GM23248 (cell line): ENCODE data around the gene ZNF212. TPM values are rescaled to one million over a fixed set of nuclear protein-coding genes. Genes with fewer than 3 reads are reported as not detected.

Experiments used
- DNase-seq: peaks from one replicate; pipeline ENCODE4 v3.0.0-alpha.2; 2015
- H2AFZ ChIP-seq: fragments of 200-600 bp; sonication (generic); 2 replicates; pipeline ENCODE4 v1.6.1; 2016; ENCODE audit warnings: antibody characterized with exemption
- H3F3A ChIP-seq: fragments of 200-600 bp; sonication (generic); 2 replicates; pipeline ENCODE4 v1.6.1; 2016; ENCODE audit warnings: mild to moderate bottlenecking, antibody characterized with exemption, mixed run types; ENCODE audit not compliant: insufficient read depth
- H3K27ac ChIP-seq: fragments of 200-600 bp; sonication (generic); 2 replicates; pipeline ENCODE4 v1.5.1; 2016; ENCODE audit warnings: mild to moderate bottlenecking
- H3K27me3 ChIP-seq: fragments of 200-600 bp; sonication (generic); replicated peaks from 2 replicates; pipeline ENCODE4 v1.6.1; 2016; ENCODE audit warnings: mild to moderate bottlenecking; ENCODE audit not compliant: insufficient read depth
- H3K36me3 ChIP-seq: fragments of 200-600 bp; sonication (generic); 2 replicates; pipeline ENCODE4 v1.6.1; 2016; ENCODE audit warnings: low read depth, mild to moderate bottlenecking
- H3K4me1 ChIP-seq: fragments of 200-600 bp; sonication (generic); 2 replicates; pipeline ENCODE4 v1.6.1; 2016; ENCODE audit warnings: mild to moderate bottlenecking; ENCODE audit not compliant: insufficient read depth
- H3K4me2 ChIP-seq: fragments of 200-600 bp; sonication (generic); one replicate; pipeline ENCODE4 v1.6.1; 2016; ENCODE audit warnings: mild to moderate bottlenecking; ENCODE audit not compliant: unreplicated experiment
- H3K4me3 ChIP-seq: fragments of 200-600 bp; sonication (generic); 2 replicates; pipeline ENCODE4 v1.5.1; 2016; ENCODE audit warnings: mild to moderate bottlenecking
- H3K79me2 ChIP-seq: fragments of 200-600 bp; sonication (generic); 2 replicates; pipeline ENCODE4 v1.6.1; 2016; ENCODE audit warnings: mild to moderate bottlenecking; ENCODE audit not compliant: insufficient read depth
- H3K9ac ChIP-seq: fragments of 200-600 bp; sonication (generic); 2 replicates; pipeline ENCODE4 v1.6.1; 2016; ENCODE audit warnings: mild to moderate bottlenecking
- H3K9me2 ChIP-seq: fragments of 200-600 bp; sonication (generic); 2 replicates; pipeline ENCODE4 v1.6.1; 2016; ENCODE audit warnings: mixed run types, mild to moderate bottlenecking, moderate library complexity; ENCODE audit not compliant: insufficient read depth
- H3K9me3 ChIP-seq: fragments of 200-600 bp; sonication (generic); one replicate; pipeline ENCODE4 v1.6.1; 2017; ENCODE audit warnings: low read depth
- H4K20me1 ChIP-seq: fragments of 200-600 bp; sonication (generic); 2 replicates; pipeline ENCODE4 v1.6.0; 2016; ENCODE audit not compliant: insufficient read depth
- EZH2 ChIP-seq: fragments of 200-600 bp; sonication (generic); IDR thresholded peaks from 2 replicates; pipeline ENCODE4 v1.6.1; 2018; ENCODE audit warnings: antibody characterized with exemption, mild to moderate bottlenecking; ENCODE audit not compliant: insufficient read depth, poor library complexity, severe bottlenecking
- EZH2phosphoT487 ChIP-seq: fragments of 200-600 bp; sonication (generic); IDR thresholded peaks from 2 replicates; pipeline ENCODE4 v1.6.1; 2018; ENCODE audit warnings: antibody characterized with exemption, moderate library complexity, mild to moderate bottlenecking, low read depth; ENCODE audit not compliant: insufficient read depth
- WGBS, 2 experiments: methylation state at CpG; one replicate each; pipeline ENCODE4 v1.1.6; 2015 to 2017; ENCODE audit warnings: low lambda C conversion rate in 2 of 2, low coverage in 1 of 2; ENCODE audit errors: missing lambda C conversion rate in 2 of 2; 5-methylcytosine and 5-hydroxymethylcytosine counted together
- in situ Hi-C: fragments of 300-500 bp; cut with MboI; formaldehyde crosslinking; loops from 2 replicates; pipeline ENCODE4 v1.15.0; 2020
- polyA plus RNA-seq: library from polyadenylated mRNA; unstranded; fragments of >200 nt; fragmentation: Nextera tagmentation; extraction: Ambion mirVana; gene quantifications from 2 replicates; pipeline ENCODE4 v1.2.1, GENCODE V29; 2016
- total RNA-seq: library from RNA; depleted of rRNA; stranded (reverse); fragments of >200 nt; shearing (Covaris generic); gene quantifications from 2 replicates; pipeline ENCODE4 v1.2.3, GENCODE V29; 2014

ZNF212 gene
- total and polyA plus RNA-seq, 2 experiments from 2014 or later = 4.1 to 5.3 TPM

DNA sequence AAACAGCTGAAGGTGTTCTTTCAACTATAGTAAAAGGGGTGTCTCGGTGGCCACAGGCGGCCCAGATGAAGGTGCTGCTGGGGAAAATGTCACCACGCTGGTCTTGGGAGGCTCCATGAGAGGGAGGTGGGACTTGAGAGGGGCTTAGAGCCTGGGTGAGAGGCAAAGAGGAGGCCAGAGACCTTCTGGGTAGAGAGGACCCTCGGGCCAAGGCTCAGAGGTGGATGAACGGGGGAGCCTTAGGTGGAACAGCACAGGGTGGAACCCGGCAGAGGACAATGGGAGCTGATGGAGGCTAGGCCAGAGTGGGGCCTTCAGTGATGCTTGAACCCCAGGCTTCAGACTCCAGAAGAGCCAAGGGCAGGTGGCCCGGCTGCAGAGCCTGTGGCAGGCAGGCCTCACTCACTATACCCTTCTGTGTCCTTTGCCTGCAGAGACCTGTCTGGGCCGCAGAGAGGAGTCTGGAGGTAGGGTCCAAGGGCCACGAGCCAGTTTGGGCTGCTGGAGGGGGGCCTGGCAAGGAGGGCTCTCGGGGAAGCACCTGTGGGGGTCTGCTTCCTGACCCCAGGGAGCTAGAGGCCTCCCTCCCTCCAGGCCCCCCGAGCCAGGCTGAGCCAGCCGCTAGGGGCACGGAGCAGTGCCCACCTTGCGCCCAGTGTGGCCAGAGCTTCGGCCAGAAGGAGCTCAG lies 54.6 kb downstream of the ZNF212 start:
- TF ChIP-seq EZH2 (no peak), EZH2phosphoT487 (no peak)
- Histone ChIP-seq H3K9ac (no peak overlapping the region), H3K27ac (no peak overlapping the region), H3K79me2 (no peaks in the 10 kb centered on the region), H3K9me3 (no peaks in the 10 kb centered on the region), H3K4me1 (no peaks in the 10 kb centered on the region), H3K36me3 (no peaks in the 10 kb centered on the region; the same call in 1 of the 2 replicates), H4K20me1 (no peaks in the 10 kb centered on the region), H3K27me3 (no peaks in the 10 kb centered on the region), H3K4me2 (no peak overlapping the region), H3K4me3 (no peak overlapping the region), H3F3A (no peaks in the 10 kb centered on the region), H2AFZ (no peak overlapping the region), H3K9me2 (no peaks in the 10 kb centered on the region)
- 83 to 86% methylated on average over 10 to 15 of the region's 15 CpGs for WGBS, 2 experiments
- in situ Hi-C loops = no loop called here
- no peak for DNase-seq

DNA sequence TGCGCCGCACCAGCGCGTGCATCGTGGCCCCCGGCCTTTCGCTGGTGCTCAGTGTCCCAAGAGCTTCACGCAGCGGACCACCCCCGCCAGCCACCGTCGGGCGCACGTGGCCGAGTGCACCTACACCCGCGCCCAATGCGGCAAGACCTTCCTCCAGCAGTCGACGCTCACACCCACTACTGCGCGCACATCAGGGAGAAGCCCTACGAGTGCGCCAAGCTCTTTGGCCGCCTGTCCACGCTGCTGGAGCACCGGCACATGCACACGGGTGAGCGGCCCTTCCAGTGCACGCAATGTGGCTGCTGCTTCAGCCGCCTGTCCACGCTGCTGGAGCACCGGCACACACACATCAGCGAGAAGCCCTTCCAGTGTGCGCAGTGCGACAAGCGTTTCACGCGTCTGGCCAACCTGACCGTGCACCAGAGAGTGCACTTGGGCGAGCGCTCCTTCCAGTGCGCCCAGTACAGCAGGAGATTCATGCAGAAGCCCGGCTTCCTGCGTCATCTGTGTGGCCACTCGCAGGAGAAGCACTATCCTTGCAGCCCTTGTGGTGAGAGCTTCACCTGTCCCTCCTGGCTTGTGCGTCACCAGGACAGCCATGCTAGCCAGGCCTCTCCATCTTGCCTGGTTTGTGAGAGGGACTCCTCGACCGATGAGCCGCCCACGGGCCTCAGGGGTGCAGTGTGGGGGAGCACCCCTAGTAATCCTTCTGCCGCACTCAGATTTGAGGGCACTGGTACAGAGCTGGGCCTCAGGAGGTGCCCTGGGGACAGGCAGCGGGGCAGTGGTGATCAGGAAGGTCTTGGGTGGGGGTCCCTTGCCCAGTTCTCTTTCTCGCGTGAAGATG lies 55.4 kb downstream of the ZNF212 start:
- H3K9me2 ChIP-seq = no peaks in the 10 kb centered on the region
- no peaks in the 10 kb centered on the region for H3K79me2 ChIP-seq
- no peaks in the 10 kb centered on the region for H3F3A ChIP-seq
- no peak overlapping the region for H3K9ac ChIP-seq
- no peak overlapping the region for H3K27ac ChIP-seq
- no peaks in the 10 kb centered on the region for H3K9me3 ChIP-seq
- H3K36me3 ChIP-seq = no peaks in the 10 kb centered on the region
- in situ Hi-C loops = no loop called here
- no peaks in the 10 kb centered on the region for H4K20me1 ChIP-seq
- WGBS, 2 experiments = 94 to 95% methylated on average over 43 to 53 of the region's 55 CpGs
- no peak overlapping the region for H2AFZ ChIP-seq
- no peak overlapping the region for H3K4me3 ChIP-seq
- TF ChIP-seq EZH2 (no peak), EZH2phosphoT487 (no peak)
- H3K4me1 ChIP-seq = no peaks in the 10 kb centered on the region
- H3K27me3 ChIP-seq = no peaks in the 10 kb centered on the region
- H3K4me2 ChIP-seq = no peak overlapping the region
- DNase-seq = no peak

GRCh38 chr7:149295481-149295850 lies 56.0 kb downstream of the ZNF212 start:
- Histone ChIP-seq H3K4me3 (no peak overlapping the region), H3F3A (no peaks in the 10 kb centered on the region), H3K9me3 (no peaks in the 10 kb centered on the region), H3K27me3 (no peaks in the 10 kb centered on the region), H3K27ac (no peak overlapping the region), H4K20me1 (no peaks in the 10 kb centered on the region), H2AFZ (no peak overlapping the region), H3K79me2 (no peaks in the 10 kb centered on the region), H3K9me2 (no peaks in the 10 kb centered on the region), H3K4me1 (no peaks in the 10 kb centered on the region), H3K9ac (no peak overlapping the region), H3K36me3 (no peaks in the 10 kb centered on the region), H3K4me2 (no peak overlapping the region)
- no peak for TF ChIP-seq EZH2phosphoT487
- WGBS, 2 experiments = 86 to 91% methylated on average over 6 of the region's 6 CpGs
- in situ Hi-C loops = no loop called here
- DNase-seq = no peak

GRCh38 chr7:149296368-149296767 lies 56.9 kb downstream of the ZNF212 start:
- no peak overlapping the region for H3K27ac ChIP-seq
- no peaks in the 10 kb centered on the region for H3F3A ChIP-seq
- in situ Hi-C loops = no loop called here
- H3K36me3 ChIP-seq = no peaks in the 10 kb centered on the region
- no peaks in the 10 kb centered on the region for H4K20me1 ChIP-seq
- H3K79me2 ChIP-seq = no peaks in the 10 kb centered on the region
- H3K9ac ChIP-seq = no peak overlapping the region
- no peak for DNase-seq
- TF ChIP-seq EZH2 (no peak), EZH2phosphoT487 (no peak)
- no peak overlapping the region for H3K4me3 ChIP-seq
- H3K9me2 ChIP-seq = no peaks in the 10 kb centered on the region
- H3K27me3 ChIP-seq = no peaks in the 10 kb centered on the region
- 95 to 98% methylated on average over 3 to 4 of the region's 4 CpGs for WGBS, 2 experiments
- no peaks in the 10 kb centered on the region for H3K4me1 ChIP-seq
- no peak overlapping the region for H3K4me2 ChIP-seq
- no peaks in the 10 kb centered on the region for H3K9me3 ChIP-seq
- H2AFZ ChIP-seq = no peak overlapping the region
